HCEC 1CT (cell line): Measurements from ENCODE around the gene C4orf50.

Source experiments
- DNase-seq: peaks from one replicate; pipeline ENCODE4 v3.0.0-alpha.2; 2017

C4orf50 gene

DNA sequence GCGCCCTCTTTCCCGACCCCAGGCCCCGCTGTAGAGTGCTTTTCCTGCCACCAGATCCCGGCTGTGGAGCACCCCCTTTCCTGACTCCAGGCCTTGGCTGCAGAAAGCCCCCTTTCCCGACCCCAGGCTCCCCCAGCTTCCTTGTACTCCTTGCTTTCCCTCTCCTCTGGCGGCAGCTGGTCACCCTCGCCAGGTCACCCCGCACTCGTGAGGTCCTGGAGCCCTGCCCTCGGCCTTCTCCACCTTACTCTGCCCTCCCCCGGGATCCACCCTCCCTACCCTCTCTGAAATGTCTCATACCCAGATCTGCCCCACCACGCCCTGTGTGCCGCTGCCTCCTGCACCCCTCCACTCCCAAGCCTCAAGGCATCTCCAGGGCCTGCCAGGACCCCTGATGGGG, 25.0 kb upstream of the C4orf50 start:
- DNase-seq = no peak

DNA sequence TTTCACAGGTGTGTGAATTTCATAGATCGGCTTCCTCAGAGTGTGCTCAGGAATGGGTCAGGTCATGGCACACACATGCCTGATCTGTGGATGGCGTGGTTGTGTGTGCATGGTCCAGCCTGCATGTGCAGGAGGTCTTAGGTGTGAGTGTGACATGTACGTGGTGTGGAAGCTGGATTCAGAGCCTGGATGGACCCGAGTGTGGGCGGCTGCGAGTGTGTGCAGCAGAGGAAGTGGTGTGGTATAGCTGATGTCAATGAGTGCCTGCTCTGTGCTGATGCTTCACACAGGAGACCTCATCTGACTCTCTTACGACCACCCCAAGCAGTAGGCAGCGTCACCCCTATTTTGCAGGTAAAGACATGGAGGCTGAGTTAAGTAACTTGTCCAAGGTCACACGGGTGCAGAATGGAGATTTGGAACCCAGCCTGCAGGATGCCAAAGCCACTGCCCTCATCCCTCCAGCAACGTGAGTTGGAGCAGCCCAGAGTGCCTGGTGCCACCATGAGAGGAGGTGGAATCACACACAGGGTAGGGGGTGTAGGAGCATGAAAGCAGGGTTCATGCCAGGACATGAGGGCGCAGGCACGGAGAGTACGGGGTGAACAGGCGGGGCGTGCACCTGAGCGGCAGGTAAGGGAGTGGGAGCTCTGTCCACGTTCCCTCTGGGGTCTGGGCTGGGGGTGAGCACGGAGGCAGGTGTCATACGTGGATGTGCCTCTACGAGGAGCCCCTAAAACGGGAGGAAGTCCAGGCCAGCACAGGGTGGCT, 24.2 kb upstream of the C4orf50 start:
- DNase-seq = no peak

DNA sequence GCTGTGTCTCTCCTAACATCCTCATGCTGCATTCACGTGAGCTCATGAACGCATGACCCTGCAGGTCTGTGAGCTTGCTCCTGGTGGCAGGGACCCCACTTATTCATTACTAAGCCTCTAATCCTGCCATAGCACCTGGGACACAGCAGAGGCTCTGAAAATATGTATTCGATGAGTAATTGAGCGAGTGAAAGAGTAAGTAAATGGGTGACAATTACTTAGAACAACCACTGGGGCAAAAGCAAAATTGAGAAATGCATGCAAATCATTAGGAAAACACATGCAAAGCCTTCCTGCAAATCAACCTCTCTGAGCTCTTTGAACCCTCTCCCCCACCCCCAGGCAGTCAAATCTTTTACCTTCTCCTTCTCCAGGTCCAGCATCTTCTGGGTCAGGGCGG, 23.6 kb upstream of the C4orf50 start:
- no peak for DNase-seq

DNA sequence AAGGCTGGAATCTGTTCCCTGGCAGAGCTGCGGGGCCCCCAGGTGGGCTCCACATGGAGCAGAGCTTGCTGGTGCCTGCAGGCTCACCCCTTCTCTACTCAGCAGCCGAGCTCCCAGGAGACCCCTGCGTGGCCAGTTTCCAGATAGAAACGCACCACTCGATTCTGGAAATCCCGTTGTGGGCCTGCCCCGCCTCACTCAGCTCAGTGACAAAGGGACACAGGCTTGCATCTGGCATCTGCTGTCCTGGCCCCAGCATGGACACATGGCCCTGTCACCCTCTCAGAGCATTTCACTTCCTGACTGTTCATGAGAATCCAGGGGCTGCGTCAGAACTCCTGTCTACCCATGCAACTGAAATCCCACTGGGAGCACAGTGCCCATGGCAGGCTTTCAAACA, 20.5 kb upstream of the C4orf50 start:
- DNase-seq = no peak

DNA sequence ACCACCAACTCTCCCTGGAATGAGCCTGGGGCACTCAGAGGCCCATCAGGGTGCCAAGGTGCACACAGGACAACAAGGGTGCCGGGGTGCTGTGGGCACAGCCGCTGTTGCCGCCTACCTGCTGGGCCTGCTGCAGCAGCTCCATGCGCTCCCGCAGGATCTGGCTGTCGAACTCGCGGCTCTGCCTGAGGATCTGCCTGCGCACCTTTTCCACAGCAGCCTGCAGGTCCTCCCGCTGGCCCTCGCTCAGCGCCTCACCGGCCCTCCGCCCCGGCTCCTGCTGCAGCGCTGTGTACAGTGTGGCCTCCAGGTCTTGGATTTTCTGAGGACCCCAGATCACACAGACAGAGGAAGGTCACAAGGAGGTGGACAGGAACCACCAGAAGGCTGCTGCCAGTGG, 17.6 kb upstream of the C4orf50 start:
- no peak for DNase-seq

DNA sequence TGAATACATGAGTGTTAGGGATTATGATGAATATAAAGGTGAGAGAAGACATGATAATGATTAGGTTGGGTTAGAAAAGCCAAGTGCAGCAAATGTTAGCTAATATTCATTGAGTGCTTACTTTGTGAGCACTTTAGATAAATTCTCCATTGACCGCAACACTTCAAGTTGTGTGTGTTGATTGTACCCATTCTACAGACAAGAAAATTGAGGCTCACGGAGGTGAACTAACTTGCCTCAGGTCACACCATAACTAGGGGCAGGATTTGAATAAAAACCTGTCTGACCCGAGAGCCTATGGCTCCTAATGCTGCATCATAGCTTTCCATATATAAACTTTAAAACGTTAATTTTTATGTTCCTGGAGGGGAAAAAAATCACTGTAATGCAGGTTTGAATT, 15.2 kb upstream of the C4orf50 start:
- DNase-seq = no peak

DNA sequence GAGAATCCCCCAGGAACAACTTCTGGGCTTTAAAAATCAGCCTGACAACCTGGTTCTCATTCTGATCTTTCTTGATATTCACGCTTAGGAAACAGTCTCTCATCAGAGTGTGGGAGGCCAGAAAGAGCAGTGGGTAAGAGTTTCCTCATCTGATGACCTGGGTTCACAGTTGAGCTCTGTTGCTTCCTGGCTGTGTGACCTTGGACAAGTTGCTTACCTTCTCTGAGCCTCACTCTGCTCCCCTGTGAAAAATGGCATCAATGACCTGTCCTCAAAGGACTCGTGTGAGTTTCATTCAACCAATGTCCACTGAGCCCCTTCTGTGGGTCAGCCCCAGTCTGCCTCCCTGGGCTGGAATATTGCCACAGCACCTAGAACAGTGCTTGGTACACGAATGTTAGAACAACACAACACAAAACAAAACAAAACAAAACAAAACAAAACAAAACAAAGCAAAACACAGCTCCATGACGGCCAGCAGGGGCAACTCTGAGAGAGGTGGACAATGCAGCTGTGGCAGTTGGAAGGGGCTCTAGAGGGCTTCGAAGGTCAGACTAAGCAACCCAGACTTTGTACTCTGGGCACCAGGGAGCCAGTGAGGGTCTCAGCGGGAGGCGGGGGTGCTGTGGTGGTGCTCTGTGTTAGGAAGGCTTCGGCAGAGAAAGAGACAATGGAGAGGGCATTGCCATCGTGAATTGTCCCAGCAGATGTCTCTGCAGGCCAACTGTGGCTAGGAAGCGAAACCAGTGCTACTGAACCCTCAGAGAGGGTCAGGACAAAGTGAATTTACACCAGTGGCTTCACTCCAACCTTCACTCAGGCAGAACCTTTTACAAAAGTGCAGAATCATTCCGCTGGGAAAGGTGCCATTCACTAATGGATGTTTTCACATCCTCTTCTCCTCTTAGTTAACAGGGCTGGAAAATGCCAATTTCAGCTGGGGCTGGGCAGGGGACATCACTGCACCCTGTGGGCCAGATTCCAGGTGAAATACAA, 14.3 kb upstream of the C4orf50 start:
- no peak for DNase-seq

DNA sequence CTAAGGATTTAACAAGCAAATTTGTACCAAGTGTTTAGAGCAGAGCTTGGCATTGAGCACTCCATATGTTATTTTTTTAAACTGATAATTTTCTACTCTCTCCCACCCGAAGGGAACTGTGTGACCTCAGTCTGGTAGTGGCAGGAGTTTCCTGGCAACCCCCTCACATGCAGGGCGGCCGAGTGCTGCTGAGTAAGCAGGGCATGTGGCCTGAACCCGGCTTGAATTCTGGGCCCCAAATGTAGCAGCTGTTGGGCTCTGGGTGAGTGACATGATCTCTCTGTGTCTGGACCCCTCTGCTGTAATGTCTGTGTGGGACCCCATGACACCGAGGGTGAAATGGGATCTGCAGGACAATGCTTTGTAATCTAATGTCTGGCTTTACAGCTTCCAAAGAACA, 13.6 kb upstream of the C4orf50 start:
- DNase-seq = no peak

DNA sequence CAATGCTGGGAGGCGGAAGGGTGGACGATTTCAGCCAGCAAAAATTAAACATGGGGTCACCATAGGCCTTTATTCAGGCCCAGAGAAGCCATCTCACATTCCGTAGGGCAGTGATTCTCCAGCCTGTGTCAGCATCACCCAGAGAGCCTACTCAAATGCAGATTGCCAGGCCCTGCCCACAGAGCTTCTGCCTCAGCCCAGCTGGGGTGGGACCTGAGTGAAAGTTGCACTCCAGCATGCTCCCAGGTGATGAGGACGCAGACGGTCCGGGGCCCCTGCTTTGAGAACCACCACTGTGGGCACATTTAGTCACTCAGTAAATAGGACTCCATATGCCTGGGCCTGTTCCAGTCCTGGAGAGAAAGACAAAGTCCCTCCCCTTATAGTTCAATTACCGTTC, 12.4 kb upstream of the C4orf50 start:
- DNase-seq = no peak

DNA sequence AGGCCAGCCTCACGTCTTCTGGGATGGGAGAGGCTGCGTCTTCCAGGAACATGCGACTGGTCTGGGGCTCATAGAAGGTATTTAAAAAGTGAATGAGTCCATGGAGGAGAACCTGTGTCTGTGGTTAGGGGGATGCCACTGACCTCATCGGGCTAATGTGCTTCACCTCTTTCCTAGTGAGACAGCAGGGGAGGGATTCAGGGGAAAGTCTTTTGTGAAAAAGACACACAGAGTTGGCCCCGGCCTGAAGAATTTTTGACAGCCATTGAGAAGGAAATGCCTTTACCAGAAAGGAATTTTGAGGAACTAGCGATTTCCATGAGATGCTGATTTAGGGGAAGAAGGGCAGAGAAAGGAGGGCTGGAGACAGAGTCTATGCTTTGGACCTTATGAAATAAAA, 11.0 kb upstream of the C4orf50 start:
- DNase-seq = no peak

DNA sequence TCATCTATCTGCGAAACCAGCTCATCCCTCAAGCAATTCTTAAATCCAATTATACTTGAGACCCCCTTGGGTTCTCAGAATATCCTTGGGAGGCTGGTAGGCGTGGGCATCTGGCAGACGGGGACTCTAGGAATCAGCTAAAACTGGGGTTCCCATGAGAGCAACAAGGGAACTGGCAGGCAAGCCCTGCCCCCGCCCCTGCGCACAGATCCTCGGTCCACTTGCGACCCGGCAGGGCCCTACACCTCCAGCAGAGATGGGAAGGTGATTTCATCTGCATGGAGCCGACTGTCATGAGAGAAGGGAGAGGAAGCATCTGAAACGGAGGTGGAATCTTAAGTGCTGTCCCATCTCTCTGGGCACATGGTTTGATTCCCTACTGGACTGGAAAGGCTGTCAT, 9.9 kb upstream of the C4orf50 start:
- no peak for DNase-seq

DNA sequence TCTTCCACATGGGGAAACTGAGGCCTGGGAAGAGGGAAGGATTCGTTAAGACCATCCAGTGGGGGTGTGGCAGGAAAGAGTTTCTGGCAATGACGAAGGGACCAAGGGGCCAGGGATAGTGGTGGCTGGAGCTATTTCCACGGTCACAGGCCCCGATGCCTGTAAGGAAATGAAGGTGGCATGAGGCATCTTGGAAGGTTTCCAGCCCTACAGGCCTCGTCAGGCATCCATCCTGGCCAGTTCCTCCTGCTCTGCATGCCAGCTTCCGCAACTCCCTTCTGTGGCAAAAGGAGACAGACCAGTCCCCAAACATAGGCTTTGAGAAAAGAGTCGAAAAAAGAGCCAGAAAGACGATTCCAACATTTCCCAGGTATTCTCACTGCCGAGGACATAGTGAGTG, 9.2 kb upstream of the C4orf50 start:
- DNase-seq = no peak

DNA sequence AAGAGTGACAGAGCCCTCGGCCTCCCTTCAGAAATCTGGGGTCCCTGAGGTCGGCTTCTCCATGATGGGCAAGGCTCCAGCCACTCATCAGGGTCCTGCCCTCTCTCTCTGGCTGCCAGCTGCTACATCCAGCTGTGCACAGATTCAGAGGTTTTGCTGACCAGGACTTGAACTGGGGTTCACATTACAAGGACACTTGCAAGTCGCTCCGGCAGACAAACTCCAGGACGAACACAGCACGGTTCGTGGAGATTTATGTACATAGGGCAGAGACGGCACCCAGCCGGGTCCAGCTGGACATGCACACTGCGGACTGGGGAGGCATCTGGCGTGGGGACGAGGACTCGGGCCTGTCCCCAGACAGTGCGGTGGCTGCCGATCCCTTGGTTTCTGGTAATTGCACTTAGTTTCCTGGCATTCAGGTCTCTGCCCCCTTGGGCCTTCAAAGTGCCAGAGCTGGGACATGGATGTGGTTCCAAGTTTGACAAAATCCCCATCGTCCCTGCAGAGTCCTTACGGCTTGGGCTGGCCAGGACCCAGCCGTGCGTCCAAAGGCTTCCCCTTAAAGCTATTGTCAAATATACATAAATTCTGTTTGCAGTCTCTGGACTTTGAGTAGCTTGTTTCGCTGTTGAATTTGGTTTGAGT, 6.2 kb upstream of the C4orf50 start:
- DNase-seq = no peak

DNA sequence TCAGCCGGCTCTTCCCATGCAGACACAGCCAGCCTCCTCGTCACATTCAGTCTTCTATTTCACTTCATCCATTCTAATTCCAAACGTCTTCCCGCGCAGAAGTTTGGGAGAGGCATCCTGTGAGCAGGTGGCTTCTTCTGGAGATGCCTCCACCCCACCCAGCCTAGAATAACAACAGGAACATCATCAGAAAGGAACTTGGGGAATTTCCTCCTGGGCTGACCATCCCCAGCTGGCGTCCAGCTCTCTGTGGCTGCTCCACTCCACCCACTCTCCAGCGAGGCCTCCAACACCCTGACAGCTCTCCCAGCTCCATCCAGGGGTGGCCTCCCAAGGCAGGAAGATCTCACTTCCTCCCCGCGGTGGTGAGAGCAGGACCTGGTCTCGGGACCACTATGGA, 5.5 kb upstream of the C4orf50 start:
- no peak for DNase-seq

DNA sequence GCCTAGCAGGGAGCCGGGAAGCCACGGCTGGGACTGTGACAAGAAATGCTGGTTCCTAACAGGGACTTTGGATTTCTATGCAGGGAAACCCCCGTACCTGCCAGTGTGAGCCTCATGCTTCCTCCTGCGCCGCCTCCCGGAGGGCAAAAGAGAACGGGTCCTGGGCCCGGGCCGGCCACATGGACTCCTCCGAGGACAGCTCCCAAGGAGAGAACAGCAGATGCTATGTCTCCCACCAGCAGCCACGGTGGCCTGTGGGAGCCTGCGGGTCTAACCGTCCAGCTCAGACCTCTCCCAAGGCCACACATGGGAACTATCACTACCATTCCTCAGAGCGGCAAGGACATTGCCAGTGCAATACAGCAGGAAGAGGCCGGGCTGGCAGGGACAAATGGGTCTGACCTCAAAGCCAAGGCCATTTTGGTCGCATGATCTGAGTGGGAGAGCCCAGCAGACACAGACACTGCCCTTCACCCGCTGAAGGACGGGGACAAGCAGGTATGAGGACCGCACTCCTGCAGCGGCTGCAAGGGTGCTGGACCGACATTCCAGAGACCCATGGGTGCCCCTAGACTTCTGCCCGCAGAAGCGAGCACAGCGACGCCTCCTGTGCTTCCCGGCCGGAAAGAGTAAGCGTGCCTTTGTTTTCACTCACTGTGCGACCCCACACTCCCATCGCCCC, 4.5 kb upstream of the C4orf50 start:
- DNase-seq = no peak

DNA sequence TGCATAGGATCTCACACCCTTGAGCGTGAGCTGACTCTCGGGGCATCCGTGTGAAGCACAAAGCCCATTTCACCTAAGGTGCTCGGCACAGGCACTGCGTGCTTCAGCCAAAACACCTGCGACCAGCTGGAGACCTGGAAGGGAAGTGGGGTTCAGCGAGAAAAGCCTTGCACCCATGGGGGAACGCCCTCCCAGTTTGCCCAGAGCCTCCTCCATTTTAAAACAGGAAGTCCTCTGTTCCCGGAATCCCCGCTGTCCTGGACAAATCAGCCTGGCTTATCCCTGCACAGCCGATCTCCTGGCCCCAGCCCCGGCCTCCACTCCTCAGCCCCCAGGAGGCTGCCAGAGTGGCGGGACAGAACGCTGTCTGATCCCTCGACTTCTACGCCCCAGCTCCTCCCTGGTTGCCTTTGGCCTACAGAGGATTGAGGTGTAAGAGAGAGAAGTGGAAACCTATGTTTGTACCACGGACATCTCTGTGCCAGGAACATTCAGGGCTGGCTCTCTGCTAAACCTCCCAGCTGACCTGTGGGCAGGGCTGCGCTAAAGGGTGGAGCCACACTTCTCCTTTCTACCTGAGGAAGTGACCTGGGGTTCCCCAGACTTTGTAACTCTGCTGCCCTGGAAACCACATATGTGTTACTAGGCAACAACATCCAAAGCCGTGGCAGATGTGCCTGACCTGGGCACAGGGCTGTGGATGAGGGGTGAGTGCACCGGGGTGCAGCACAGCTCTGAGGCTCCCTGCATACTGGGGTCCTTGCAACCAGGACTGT, 3.8 kb upstream of the C4orf50 start:
- DNase-seq = no peak

DNA sequence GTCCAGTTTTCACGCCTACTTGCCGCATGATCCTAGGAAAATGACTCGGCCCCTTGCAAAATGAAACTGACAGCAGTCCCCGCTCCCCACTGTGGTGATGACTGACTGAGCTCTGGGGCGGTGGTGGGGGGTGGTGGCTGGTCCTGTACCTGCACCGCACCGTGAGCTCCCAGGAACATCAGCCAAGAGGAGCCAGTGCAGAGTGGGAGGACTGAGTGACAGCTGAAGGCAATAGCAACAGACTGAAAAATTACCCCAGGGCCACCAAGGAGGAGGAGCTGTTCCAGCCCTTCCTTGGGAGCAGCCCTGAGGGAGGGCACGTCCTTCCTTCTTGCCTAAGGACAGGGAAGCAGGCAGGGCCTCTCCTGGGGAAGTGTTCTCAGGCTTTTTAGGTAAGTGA, 2.4 kb upstream of the C4orf50 start:
- DNase-seq = no peak

DNA sequence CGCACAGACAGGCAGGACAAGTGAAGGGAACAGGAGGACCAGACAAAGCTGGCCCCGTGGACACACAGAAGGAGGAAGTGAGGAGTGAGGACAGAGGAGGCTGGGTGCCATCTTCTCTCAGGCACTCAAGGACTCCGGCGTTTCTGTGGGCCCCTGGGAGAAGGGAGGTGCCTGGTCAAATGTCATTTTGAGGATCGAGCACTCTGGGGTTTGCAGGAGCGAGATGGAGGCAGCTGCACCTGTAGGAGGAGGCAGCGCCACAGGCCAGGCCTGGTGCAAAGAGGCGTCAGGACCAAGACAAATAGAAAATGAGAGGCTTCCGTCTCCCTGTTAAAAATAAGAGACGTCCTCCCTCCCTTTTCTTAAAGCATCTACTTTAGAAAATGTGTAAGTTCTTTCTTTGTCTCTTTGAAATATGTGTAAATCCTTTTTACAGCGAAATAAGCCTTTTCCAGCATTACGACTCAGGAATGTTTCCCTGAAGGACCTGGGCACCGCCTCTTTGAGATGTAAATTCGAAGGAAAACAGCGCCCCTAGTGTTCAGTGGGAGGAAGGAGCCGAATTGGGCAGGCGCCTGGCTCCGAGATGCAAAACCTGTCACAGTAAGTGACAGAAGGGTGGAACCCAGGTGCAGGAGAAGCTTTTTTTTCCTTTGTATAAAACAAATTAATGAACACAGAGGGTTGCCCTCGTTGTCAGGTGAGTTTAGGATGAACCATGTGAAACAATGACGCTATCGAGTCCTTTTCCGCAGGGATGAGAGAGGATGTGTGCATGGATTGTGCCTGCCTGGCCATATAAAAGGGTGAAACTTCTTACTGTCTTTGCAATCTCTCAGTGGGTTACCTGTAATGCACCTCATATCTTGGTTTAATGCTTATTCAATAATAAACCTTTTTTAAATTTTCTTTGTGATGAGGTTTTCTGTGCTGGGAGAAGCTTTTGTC, 1.4 kb upstream of the C4orf50 start:
- DNase-seq = peak; percentile 3

DNA sequence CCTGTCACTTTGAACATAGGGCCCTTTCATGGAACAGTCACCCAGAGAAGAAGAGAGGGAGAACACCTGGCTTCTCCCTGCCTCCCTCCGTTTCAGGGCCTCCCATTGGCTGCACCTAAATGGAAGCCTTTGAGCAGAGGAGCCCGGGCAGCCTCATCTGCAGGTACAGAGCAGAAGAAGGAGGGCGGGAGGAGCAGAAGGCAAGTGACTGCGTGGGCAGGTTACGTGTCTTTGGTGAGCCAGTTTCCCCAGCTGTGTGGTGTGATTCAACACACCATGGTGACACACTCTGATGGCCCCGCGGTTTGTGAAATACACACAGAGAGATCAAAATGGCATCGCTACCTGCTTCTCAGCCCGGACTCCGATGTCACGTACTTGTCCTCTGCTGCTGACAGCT, 431 bp downstream of the C4orf50 start:
- no peak for DNase-seq

DNA sequence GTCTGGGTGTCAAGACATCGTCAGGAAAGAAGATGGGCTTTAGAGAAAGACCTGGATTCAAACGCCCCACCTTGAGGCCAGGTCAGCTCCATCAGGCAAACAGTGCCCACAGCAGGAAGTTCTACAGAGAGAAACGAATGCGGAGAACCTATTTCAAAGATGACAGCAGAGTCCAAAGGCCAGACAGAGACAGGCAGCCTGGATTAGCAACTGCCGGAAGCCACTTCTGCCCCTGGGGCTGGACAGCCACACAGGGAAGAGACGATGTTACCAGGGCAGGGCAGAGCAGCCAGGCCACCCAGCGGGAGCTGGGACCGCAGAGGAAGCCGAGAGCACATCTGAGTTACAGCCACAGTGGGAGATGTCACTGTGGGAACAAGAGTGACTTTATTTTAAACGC, 1.2 kb downstream of the C4orf50 start:
- no peak for DNase-seq

DNA sequence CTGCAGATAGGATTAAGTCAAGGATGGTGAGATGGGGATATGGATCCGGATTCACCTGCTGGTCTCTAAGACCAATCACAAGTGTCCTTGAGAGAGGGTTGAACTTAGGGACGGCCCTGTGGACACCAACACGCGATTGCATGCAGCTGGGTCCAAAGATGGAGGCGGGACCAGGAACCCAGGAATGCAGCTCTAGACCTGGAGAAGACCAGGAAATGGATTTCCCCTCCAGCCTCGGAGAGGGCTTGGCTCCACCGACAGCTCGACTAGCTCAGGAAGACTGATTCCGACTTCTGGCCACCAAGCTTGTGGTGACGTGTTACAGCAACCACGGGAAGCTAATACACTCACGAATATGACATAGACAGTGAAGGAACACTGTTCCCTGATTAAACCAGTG, 4.7 kb downstream of the C4orf50 start:
- DNase-seq = no peak
